GM18526 (cell line): ENCODE measurements around the gene TANK.

Source experiments
- POLR2A ChIP-seq: IDR thresholded peaks from 3 replicates; pipeline ENCODE4 v1.6.1; 2011; ENCODE audit not compliant: insufficient read length; ENCODE audit errors: extremely low read depth

TANK gene

GRCh38 chr2:161257123-161257952 lies 97.1 kb downstream of the TANK start:
- no peak for TF ChIP-seq POLR2A

DNA sequence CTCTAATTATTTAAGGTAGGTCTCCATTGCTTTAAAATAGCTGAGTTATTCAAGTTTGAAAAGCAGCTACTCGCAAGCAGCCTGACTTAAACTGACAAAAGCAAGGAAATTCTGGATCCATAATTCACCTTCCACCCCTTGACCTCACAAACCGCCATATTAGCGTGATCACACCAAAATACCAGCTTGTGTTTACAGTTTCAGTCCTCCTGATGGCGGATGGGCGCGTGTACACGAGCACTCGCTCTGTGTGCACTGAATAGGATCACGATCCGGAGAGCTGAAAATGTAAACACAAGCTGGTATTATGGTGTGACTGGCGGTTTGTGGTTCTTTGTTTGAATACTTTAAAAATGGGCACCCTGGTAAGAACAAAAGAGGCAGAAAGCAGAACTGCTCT lies 105.6 kb downstream of the TANK start:
- TF ChIP-seq POLR2A: no peak

DNA sequence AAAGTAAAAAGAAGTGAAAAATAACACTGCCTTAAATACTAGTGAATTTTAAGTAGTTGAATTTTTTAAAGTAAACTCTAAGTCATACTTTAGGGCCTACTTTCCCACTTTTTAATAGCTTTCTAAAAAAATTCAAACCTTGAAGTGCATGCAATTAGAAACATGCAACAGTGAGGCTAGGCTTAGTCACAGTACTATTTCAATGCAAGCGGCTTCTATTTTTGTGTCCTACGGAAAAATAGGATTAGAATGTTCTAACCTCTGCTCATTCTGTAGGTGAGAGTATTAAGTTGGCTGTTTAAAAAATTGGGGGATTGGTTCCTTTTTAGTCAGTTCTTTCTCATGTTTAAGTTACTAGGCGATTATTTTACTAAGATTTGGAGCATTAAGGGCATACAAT lies 108.9 kb downstream of the TANK start:
- no peak for TF ChIP-seq POLR2A

- no peak for TF ChIP-seq POLR2A
Observed at GRCh38 chr2:161273038-161273760, 113.0 kb downstream of the TANK start.

DNA sequence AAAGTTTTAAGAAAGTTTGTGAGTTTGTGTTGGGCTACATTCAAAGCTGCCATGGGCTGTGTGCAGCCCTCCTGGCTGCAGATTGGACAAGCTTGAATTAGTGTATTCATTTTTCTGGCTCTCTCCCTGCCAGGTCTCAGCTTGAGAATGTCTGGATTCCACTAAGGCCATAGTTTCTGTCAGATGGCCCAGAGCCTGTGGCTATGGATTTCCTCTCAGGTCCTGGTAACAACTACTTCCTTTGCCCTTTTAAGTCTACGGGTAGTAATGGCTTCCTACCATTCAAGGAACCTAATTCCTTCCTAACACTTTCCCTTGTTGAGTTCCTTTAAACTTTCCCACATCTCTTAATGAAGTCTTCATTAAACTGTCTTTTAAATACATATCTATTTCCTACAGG lies 123.7 kb downstream of the TANK start:
- no peak for TF ChIP-seq POLR2A
